ENCODE data around the gene ABCA7.

Gene ABCA7

GRCh38 chr19:1074544-1075283 lies 34.8 kb downstream of the ABCA7 start:
- DNase-seq, result peak; percentile 93

DNA sequence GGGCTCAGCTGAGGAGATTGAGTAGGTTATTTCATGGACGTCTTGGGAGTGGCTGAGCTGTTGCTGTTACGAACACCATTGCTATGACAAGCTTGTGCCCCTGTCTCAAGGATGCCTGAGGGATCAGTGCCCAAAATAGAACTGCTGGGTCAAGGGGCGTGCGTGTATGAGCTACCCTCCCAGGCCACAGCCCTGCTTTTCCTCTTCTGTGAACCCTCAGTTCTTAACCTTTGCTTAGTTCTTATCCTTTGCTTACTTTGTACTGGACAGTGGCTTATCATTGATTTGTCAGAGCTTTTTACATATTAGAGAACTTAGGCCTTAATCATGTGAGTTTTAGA lies 36.1 kb downstream of the ABCA7 start:
- no peak for DNase-seq

DNA sequence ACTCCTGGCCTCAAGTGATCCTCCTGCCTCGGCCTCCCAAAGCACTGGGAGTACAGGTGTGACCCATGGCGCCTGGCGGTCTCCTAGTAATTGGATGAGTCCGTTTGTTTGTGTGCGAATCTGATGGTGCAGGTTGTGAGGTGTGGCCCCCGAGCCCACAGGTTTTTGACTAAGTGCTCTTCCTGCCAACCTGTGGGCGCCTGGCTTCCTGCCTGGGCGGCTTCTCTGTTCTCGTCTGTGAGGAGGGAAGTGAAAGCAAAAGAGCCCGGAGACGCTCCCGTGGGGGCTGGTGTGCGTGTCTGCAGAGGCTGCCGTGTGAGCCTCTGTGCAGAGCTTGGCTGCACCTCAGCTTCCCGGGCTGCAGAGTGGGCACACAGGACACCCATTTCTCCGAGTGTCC lies 37.0 kb downstream of the ABCA7 start:
- DNase-seq, result peak; percentile 94

- peak; percentile 53 for DNase-seq
These were observed 39.7 kb downstream of the ABCA7 start for GRCh38 chr19:1079566-1080111.

- DNase-seq, result no peak
These were observed 40.7 kb downstream of the ABCA7 start for GRCh38 chr19:1080360-1081161.

DNA sequence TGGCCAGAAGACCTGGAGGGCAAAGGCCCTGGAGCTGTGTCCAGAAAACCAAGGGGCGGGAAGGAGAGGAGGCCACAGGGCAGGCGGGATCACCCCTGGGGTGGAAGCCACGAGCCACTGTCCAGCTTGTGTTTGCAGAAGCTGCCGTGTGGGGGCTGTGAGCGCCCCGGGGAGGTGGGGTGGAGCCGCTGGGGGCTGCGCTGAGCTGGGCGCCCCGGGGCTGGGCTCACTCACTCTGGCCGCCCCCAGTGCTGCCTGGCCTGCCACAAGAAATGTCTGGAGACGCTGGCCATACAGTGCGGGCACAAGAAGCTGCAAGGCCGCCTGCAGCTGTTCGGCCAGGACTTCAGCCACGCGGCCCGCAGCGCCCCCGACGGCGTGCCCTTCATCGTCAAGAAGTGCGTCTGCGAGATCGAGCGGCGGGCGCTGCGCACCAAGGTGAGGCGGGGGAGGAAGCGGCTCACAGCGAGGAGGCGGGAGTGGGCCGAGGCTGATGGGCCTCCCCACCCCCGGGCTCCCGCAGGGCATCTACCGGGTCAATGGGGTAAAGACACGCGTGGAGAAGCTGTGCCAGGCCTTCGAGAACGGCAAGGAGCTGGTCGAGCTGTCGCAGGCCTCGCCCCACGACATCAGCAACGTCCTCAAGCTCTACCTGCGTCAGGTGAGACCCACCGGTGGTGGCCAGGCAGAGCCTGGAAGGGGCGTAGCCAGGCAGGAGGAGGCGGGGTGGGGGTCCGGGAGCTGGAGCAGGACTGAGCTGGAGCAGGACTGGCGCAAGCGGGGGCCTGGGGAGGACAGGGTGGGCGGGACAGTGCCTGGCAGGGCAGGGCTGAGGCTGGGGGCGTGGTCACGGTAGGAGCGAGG lies 41.6 kb downstream of the ABCA7 start:
- DNase-seq, result no peak

GRCh38 chr19:1082165-1082927 lies 42.4 kb downstream of the ABCA7 start:
- DNase-seq, result peak; percentile 93

- no peak for DNase-seq
These were observed 43.3 kb downstream of the ABCA7 start for GRCh38 chr19:1082928-1083816.

GRCh38 chr19:1084024-1084868 lies 44.3 kb downstream of the ABCA7 start:
- DNase-seq, result no peak

DNA sequence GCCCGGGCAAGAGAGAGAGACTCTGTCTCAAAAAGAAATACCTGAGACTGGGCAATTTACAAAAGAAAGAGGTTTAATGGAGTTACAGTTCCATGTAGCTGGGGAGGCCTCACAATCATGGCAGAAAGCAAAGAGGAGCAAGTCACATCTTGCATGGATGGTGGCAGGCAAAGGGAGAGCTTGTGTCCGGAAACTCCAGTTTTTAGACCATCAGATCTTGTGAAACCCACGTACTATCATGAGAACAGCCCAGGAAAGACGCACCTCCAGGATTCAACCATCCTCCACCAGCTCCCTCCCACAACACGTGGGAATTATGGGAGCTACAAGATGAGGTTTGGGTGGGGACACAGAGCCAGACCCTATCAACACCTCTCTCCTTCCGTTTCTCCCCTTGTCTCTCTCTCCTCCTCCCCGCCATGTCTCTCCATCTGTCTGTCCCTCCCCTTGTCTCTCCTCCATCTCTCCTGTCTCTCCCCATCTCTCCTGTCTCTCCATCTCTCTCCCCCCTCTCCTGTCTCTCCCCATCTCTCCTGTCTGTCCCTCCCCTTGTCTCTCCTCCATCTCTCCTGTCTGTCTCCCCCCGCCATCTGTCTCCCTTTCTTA lies 45.2 kb downstream of the ABCA7 start:
- no peak for DNase-seq

- no peak for DNase-seq
These were observed 46.0 kb downstream of the ABCA7 start for GRCh38 chr19:1085676-1086442.

DNA sequence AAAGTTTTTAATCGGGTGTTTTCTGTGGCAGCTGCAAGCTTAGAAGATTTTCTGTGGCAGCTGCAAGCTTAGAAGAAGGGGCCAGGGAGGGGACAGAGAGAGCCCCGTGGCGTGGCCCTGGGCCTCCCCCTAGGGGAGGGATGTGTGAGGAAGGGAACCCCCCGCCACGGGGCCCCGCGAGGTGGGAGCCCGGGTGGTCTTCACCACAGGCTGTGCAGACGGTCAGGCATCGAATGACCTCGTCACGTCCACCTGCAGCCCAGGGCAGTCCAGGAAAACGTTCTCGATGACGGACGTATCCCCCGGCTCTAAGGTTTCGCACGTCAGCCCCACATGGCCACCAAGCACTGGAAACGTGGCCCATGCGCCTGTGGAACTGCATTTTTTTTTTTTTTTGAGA lies 46.7 kb downstream of the ABCA7 start:
- no peak for DNase-seq

DNA sequence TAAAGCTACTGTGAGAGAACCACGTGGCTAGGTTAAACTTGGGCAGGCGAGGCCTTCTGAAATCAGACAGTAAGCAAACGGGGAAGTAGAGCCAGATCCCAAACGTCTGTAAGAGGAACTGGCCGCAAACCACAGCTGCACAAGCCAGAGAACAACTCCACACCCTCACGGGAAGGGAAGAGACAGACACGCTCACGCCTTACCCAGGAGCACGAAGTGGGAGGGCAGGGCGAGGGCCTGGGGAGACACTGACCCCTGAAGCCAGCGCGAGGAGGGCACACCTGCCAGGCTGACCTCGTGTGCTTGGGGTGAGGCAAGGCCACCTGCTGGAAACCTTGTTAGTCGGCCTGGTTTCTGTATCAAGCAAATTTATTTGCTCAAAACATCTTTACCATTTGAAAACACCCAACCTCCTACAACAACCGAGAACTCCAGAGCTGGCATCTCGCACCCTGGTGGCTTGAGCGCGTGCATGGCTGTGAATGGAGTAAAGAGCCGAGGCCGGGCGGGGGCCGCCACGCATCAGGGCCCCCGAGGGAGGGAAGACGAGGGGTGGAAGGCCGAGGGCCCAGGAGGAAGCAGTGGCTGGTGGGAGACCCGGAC lies 48.0 kb downstream of the ABCA7 start:
- peak; percentile 70 for DNase-seq

DNA sequence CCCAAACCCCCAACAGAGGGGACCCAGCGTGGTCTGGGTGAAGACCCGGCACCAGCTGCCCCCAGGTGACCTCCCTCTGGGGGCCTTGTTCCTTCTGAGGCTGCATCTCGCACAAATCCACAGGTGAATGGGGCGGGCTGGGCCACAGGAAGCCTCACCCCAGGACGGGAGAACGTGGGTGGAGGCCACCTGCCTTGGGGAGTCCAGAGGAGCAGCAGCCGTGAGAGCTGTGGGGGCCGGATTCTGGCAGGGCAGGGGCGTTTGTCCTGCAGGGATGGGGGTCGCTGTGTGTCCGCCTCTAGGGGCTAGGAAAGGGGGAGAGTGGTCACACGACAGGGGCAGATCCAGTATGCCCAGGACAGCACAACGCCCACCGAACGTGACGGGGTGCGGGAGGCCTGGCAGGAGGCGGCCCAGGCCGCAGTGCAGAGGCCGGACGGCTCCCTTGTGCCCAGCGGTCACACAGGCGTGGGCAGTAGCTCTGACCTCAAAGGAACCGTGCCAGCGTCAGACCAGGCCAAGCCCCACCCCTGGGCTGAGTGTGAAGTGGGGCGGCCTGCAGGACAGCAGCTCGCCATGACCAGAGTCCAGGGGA lies 48.6 kb downstream of the ABCA7 start:
- no peak for DNase-seq

GRCh38 chr19:1089126-1089771 lies 49.3 kb downstream of the ABCA7 start:
- DNase-seq, result no peak

- peak; percentile 68 for DNase-seq
These were observed 50.0 kb downstream of the ABCA7 start for GRCh38 chr19:1089891-1090290.

- no peak for DNase-seq
These were observed 51.0 kb downstream of the ABCA7 start for GRCh38 chr19:1090731-1091543.

Measured in CD4-positive, alpha-beta T cell treated with Interferon gamma for 1 hour (primary cell).